ENCODE measurements around the gene ENAH. TPM values are rescaled to one million over a fixed set of nuclear protein-coding genes. Genes with fewer than 3 reads are reported as not detected.
A peak's percentile ranks its signal among the peaks of the same experiment; 100 is the strongest.
"Not testable (repeated sequence)": the region's sequence is repeated elsewhere in the genome, so short reads cannot be mapped to it uniquely, and the experiment has no call there.

ENAH gene
- polyA plus RNA-seq, 4 donors = 71.9 to 137 (median 109) TPM

GRCh38 chr1:225477296-225477911 lies 175.5 kb downstream of the ENAH start:
- DNase-seq (ENCODE audit: low read depth in 4 of 4, low spot score in 3 of 4) = no peak

DNA sequence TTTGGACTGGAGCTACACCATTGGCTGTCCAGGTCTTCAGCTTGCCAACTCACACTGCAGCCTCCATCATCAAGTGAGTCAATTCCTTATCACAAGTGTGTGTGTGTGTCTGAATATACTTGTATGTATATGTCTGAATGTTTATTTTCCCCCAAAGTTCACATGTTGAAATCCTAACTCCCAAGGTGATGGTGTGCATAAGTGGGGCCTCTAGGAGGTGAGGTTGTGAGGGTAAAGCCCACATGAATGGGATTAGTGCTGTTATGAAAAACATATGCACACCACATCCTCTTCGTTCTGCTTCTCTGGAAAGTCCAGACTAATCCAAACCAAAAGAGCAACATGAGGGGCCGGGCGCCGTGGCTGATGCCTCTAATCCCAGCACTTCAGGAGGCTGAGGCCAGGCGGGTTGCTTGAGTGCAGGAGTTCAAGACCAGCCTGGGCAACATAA lies 176.4 kb downstream of the ENAH start:
- DNase-seq (ENCODE audit: low read depth in 4 of 4, low spot score in 3 of 4) = no peak

GRCh38 chr1:225476100-225476511 lies 176.8 kb downstream of the ENAH start:
- DNase-seq (ENCODE audit: low read depth in 4 of 4, low spot score in 3 of 4) = no peak

DNA sequence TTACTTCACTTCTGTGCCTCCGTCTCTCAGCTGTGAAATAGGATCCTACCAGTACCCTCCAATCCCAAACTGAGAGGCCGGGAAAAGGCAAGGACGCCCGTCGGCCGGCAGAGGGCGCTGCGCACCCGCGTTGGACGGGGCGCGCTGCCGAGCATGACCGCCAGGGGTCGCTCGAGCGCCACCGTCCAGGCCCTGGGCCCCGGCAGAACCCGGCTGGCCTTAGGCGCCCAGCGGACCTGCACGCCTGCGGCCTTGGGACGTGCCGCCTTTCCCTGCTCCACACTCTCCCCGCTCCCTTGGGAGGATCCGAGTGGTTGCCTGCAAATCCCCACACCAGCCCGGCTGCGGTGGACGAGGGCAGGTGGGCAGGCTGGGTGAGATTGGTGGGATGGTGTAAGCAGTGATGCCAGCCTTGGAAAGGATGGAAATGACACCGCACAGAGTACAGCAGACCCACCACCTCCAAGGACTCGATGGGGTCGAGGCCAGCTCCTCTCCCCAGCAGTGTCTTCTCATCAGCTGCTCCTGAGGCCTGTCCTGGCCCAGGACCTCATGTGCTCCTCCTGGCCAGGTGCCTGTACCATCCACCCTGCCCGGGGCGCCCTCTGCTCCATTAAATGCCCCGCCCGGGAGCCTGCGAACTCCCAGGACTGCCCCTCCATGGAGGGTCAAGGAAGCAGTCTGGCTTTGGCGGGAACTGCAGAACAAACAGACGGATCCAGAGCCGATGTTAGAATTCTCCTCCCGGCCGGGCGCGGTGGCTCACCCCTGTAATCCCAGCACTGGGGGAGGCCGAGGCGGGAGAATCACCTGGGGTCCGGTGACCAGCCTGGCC lies 177.7 kb downstream of the ENAH start:
- peak in 3 of 4 donors; percentile 39 to 50 (median 47) for DNase-seq (ENCODE audit: low read depth in 4 of 4, low spot score in 3 of 4)

DNA sequence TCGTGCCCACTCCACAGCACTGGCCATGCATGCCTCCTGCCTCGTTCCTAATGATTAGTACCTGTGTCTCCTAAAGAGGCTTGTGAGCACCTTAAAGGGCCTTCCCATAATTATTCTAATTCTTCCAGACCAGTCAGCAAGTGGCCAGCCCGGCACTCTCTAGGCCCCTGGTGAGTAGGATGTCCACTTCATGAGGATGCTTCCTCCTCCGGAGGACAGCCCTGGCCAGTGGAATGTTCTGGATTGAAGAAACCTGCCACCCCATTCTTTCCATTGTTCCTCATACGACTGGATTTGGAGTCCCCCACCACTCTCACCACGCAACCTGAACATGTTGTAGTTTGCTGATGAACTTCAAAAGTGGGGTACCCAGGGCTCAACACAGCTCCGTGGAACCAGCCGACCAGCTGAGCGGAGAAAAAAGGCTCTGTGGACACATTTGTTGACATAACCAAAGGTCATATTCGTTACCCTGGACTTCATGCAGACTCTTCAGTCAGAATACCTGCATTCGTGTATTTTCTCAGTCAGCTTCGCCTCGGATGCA lies 178.4 kb downstream of the ENAH start:
- no peak for DNase-seq (ENCODE audit: low read depth in 4 of 4, low spot score in 3 of 4)

- DNase-seq (ENCODE audit: low read depth in 4 of 4, low spot score in 3 of 4) = not testable (repeated sequence)
Measured at GRCh38 chr1:225473676-225474438, 179.1 kb downstream of the ENAH start.

- DNase-seq (ENCODE audit: low read depth in 4 of 4, low spot score in 3 of 4) = not testable (repeated sequence)
Measured at GRCh38 chr1:225473266-225473665, 179.7 kb downstream of the ENAH start.

DNA sequence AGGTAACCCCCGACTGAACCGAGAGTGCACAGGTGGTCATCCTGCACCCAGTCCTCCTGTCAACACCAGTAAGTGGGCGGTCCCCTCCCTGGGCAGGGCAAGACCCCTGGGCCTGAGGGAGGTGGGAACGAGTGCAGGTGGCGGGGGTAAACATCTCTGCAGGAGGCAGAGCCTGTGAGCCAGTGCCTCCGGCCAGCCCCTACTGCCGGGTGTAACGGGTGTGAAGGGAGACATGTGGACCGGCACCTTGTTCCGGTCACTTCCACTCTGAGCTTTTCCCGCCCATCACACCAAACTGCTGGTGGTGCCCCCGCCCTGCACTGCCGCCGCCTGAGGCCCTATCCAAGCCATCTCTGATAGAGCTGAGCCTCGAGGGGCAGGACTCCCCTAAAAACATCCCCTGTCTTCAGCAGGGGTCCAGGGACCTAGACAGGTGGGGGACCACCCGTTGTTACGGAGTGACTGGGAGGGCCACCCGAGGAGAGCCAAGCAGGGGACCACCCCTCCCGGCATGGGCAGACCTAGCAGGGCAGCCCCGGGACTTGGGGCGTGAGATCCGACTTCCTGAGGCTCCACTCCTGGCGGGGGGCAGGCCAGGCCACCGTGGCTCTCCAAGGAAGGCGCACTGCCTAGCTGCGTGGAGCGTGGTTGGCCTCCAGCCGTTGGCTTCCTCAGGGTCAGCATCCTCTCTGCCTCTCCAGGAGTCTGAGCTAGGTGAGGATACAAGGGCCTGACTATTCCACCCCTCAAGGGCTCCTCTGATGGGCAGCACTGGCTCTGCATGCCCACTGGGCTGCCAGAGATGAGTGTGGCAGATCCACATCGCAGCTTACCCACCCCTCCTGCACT lies 181.2 kb downstream of the ENAH start:
- no peak for DNase-seq (ENCODE audit: low read depth in 4 of 4, low spot score in 3 of 4)

- no peak for DNase-seq (ENCODE audit: low read depth in 4 of 4, low spot score in 3 of 4)
Measured at GRCh38 chr1:225471109-225471452, 181.8 kb downstream of the ENAH start.

- no peak for DNase-seq (ENCODE audit: low read depth in 4 of 4, low spot score in 3 of 4)
Measured at GRCh38 chr1:225470211-225471108, 182.5 kb downstream of the ENAH start.

- no peak for DNase-seq (ENCODE audit: low read depth in 4 of 4, low spot score in 3 of 4)
Measured at GRCh38 chr1:225469051-225469450, 183.9 kb downstream of the ENAH start.

DNA sequence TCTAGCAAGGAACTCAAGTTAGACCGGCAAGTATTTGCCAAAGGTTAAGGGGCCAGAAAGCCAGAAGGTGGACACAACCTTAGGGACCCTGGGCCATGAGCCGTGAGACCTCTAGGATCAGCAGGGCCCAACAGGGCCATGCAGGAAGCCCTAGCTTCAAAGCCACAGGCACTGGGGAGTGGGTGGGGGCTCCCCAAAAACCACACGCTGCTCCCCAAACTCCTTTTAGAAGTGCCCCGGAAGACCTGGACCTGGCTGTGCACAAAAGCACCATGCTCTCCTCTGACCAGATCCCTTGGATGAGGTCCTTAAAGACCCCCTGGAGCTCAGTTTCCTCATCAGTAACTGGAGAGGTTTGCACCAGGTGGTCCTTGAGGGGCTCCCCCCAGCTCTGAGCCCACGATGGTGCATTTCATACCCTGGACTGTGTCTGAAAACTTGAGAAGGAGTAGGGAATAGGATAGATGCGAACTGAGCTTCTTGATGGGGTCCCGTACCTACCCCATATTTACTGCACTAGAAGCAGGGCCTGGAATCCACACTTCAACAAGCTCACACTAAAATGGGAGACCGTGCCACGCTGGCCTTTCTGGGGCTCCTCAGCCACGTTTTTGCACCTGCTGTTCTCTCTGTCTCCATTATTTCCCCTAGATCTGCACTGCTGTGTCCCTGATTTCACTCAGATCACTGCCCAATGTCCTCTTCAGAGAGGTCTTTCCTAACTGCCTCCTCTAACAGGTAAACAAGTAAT lies 184.5 kb downstream of the ENAH start:
- DNase-seq (ENCODE audit: low read depth in 4 of 4, low spot score in 3 of 4) = no peak

DNA sequence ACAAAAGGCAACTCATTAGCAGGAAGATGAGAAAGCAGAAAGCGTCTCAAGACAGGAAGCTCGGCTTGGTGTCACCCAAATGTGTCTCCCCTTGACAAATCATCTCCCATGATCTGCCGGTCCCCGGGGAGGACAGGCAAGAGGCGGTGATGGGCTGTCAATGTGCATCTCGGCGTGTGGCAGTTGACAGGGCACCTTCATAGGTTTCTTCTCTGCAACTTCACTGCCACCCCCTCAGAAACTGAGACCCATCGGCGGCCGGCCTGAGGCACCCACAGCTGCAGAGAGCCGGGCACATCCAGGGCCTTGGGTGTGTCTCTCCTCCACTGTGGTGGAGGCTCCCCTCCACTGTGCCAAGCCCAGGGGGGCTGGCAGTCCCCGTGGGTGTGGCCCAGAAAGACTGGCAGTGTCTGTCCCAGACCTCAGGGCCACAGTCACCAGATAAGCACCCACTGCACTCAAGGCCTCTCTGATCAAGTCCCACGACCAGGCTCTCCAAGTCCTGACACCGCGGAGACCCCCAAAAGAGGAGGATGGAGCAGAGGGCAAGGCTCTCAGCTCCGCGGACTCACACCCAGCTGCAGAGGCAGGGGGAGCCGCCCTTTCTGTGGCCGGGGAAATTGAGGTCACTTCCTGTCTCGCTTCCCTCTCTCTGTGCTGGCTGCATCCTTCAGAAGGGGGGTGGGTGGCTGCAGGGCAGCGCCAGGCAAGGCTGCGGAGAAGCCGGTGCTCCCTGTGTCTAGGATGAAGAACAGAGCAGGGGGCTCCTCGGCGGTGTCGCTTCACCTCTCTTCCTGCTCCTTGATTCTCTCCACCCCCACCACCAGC lies 185.5 kb downstream of the ENAH start:
- no peak for DNase-seq (ENCODE audit: low read depth in 4 of 4, low spot score in 3 of 4)

GRCh38 chr1:225466848-225467192 lies 186.1 kb downstream of the ENAH start:
- no peak for DNase-seq (ENCODE audit: low read depth in 4 of 4, low spot score in 3 of 4)

DNA sequence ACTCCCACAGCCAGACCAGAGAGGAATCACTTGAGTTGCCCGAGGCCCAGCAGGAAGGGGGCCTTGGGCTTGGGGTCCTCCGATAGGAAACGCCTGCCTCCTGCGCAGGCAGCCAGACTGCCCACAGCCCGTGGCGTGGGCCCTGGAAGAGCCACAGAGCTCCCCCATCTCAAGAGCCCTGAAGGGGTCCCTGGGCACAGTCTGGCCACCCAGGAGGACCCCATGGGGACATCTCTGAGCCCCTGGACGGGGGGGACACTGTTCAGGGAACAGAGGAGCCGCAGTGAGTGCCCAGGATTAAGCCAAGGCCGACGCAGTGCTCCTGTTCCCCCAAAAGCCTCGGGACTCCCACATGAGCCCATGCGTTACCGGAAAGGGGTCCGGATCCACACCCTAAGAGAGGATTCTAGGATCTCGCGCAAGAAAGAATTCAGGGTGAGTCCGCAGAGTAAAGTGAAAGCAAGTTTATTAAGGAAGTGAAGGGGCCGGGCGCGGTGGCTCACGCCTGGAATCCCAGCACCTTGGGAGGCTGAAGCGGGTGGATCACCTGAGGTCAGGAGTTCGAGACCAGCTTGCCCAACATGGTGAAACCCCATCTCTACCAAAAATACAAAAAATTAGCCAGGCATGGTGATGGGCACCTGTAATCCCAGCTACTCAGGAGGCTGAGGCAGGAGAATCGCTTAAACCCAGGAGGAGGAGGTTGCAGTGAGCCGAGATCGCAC lies 187.0 kb downstream of the ENAH start:
- DNase-seq (ENCODE audit: low read depth in 4 of 4, low spot score in 3 of 4) = no peak

DNA sequence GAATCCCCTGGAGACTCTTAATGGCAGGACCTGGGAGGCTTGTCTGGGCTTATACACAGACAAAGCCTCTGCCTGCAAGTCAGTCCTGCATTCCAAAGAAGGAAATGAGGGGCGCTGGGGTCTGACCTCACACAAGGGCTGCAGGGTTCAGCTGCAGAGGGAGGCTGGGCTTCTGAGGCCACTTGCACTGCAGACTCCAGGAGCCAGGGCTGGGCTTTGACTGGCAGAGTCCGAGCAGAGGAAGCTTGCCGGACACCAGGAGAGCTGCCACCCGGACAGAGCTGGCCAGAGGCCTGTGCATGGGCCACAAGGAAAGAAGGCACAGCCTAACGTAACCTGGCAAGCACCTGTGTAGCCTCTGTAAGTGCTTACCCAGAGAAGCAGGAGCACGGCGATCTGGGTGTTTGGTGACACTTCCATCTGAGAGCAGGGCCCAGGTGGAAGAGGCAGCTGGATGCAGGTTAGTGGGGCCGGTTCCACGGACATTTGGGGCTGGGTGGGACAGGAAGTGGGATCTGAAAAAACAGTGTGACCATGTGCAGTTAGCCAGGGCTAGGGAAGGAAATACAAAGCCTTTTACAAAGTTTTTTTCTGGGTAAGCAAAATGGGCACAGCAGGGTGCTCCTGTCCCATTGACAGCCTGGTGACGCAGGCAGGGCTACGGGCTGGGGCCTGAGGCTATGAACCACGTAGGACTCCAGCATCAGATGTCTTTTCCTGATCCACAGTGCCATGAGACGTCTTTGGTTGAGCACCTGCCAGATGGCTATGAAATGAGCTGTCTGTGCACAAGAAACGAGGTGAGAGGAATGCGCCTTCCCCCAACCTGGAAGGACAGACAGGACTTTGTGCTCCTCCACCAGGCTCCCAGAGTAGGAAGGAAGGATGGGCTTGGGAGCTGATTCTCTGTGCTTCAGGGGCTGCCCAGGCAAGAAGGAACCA lies 187.8 kb downstream of the ENAH start:
- no peak for DNase-seq (ENCODE audit: low read depth in 4 of 4, low spot score in 3 of 4)
